Astrocyte (in vitro differentiated cells and primary cell): ENCODE measurements around the gene MARCOL. TPM values are rescaled to one million over a fixed set of nuclear protein-coding genes. Genes with fewer than 3 reads are reported as not detected.
"Not testable (repeated sequence)": the region's sequence is repeated elsewhere in the genome, so short reads cannot be mapped to it uniquely, and the experiment has no call there.

Experiments
- DNase-seq: peaks from one replicate; pipeline ENCODE4 v3.0.0-alpha.2; 2010; ENCODE audit warnings: low read depth
- FAIRE-seq: peaks from 2 replicates; lab custom pipeline; 2011; peaks lifted over from hg19 to GRCh38; lab: Jason Lieb, UNC
- H2AFZ ChIP-seq: 2 replicates; pipeline ENCODE4 v1.6.0; 2012; ENCODE audit warnings: low read depth, low read length, inconsistent platforms
- H3K27ac ChIP-seq: 2 replicates; pipeline ENCODE4 v1.5.1; 2011; ENCODE audit warnings: low read depth, low read length, inconsistent platforms
- H3K27me3 ChIP-seq: 2 replicates; pipeline ENCODE4 v1.6.0; 2011; ENCODE audit warnings: low read length, inconsistent platforms; ENCODE audit not compliant: insufficient read depth
- H3K36me3 ChIP-seq: 2 replicates; pipeline ENCODE4 v1.5.1; 2011; ENCODE audit warnings: low read length, inconsistent platforms; ENCODE audit not compliant: insufficient read depth
- H3K4me1 ChIP-seq: 2 replicates; pipeline ENCODE4 v1.5.1; 2011; ENCODE audit warnings: low read length, inconsistent platforms; ENCODE audit not compliant: insufficient read depth
- H3K4me2 ChIP-seq: 2 replicates; pipeline ENCODE4 v1.6.0; 2012; ENCODE audit warnings: low read length, inconsistent platforms
- H3K4me3 ChIP-seq: 2 replicates; pipeline ENCODE4 v1.5.1; 2011; ENCODE audit warnings: low read depth, mild to moderate bottlenecking, low read length, inconsistent platforms; ENCODE audit not compliant: insufficient read depth
- H3K79me2 ChIP-seq: 2 replicates; pipeline ENCODE4 v1.6.0; 2012; ENCODE audit warnings: mild to moderate bottlenecking, low read length, inconsistent platforms; ENCODE audit not compliant: insufficient read depth
- H3K9ac ChIP-seq: 2 replicates; pipeline ENCODE4 v1.6.0; 2012; ENCODE audit warnings: mild to moderate bottlenecking, low read length, inconsistent platforms
- H3K9me3 ChIP-seq: 2 replicates; pipeline ENCODE4 v1.5.1; 2012; ENCODE audit warnings: low read depth, mild to moderate bottlenecking, low read length, inconsistent platforms; ENCODE audit not compliant: insufficient read depth
- H4K20me1 ChIP-seq: 2 replicates; pipeline ENCODE4 v1.6.0; 2012; ENCODE audit warnings: low read length, inconsistent platforms; ENCODE audit not compliant: insufficient read depth
- H3K27ac Mint-ChIP-seq: one replicate; pipeline ENCODE4 v1.8.0; 2021; ENCODE audit warnings: mild to moderate bottlenecking, mixed read lengths; ENCODE audit not compliant: unreplicated experiment
- H3K27me3 Mint-ChIP-seq: one replicate; pipeline ENCODE4 v1.8.0; 2021; ENCODE audit warnings: low read depth, mixed read lengths; ENCODE audit not compliant: unreplicated experiment
- H3K36me3 Mint-ChIP-seq: one replicate; pipeline ENCODE4 v1.8.0; 2021; ENCODE audit warnings: low read depth, mixed read lengths; ENCODE audit not compliant: unreplicated experiment
- H3K4me1 Mint-ChIP-seq: one replicate; pipeline ENCODE4 v1.8.0; 2021; ENCODE audit warnings: low read depth, mixed read lengths; ENCODE audit not compliant: unreplicated experiment
- H3K4me3 Mint-ChIP-seq: one replicate; pipeline ENCODE4 v1.8.0; 2021; ENCODE audit warnings: mild to moderate bottlenecking, moderate library complexity, mixed read lengths; ENCODE audit not compliant: unreplicated experiment
- H3K9me3 Mint-ChIP-seq: one replicate; pipeline ENCODE4 v1.8.0; 2021; ENCODE audit warnings: mild to moderate bottlenecking, mixed read lengths; ENCODE audit not compliant: unreplicated experiment
- CTCF ChIP-seq: IDR thresholded peaks from 2 replicates; pipeline ENCODE4 v1.5.1; 2011; ENCODE audit warnings: low read depth, mild to moderate bottlenecking, inconsistent platforms, low read length, moderate library complexity; ENCODE audit not compliant: insufficient read depth
- EZH2 ChIP-seq: IDR thresholded peaks from 2 replicates; pipeline ENCODE4 v1.6.1; 2012; ENCODE audit warnings: mild to moderate bottlenecking, low read length, inconsistent platforms; ENCODE audit not compliant: insufficient read depth
- total RNA-seq: library from RNA; stranded (reverse); gene quantifications from 2 replicates; pipeline ENCODE4 v1.2.1, GENCODE V29; 2021

The MARCOL gene
- total RNA-seq, 1 donor from 2014 or later, result not detected

DNA sequence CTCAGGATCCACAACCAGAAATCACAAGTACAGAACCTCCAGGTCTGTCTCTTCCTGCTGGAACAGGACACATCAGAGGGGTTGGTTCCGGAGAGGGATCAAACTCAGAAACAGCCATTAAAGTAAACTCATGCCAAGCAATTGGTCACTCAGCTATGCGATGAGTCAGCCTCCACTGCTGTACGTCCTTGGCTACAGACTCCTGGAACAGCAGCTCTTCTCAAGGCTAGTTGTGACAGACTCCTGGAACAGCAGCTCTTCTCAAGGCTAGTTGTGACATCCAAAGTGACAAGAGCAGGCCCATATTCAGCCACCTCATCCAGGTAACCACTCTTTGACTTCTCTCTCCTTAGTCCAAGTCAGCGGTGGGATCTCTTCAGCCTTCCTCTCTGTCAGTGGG lies 30.2 kb downstream of the MARCOL start, which contains the start of gene SPINK13:
Gene SPINK13, plus strand, starts transcription at position 229 of the 400 bp plus-strand sequence. CDS start 1,279 bp downstream, outside the sequence.
- Histone ChIP-seq H3K4me1 (peaks cover 3% of the 10 kb centered on the region), H3K27ac (no peak within 1 kb of the TSS), H3K9me3 (no peaks in the 10 kb centered on the region), H4K20me1 (no peaks in the 10 kb centered on the region), H3K9ac (no peak within 1 kb of the TSS), H2AFZ (peak within 1 kb of the TSS; percentile 46), H3K36me3 (no peaks in the 10 kb centered on the region), H3K79me2 (no peaks in the 10 kb centered on the region), H3K4me2 (peak within 1 kb of the TSS; percentile 7), H3K4me3 (no peak within 1 kb of the TSS), H3K27me3 (no peaks in the 10 kb centered on the region)
- DNase-seq (peak; percentile 82), FAIRE-seq (no peak)
- TF ChIP-seq EZH2 (no peak), CTCF (no peak)
- H3K4me3 Mint-ChIP-seq, result no peak within 1 kb of the TSS
- peak within 1 kb of the TSS; percentile 78 for H3K27ac Mint-ChIP-seq
- H3K9me3 Mint-ChIP-seq, result peaks cover 4% of the 10 kb centered on the region
- no peaks in the 10 kb centered on the region for H3K27me3 Mint-ChIP-seq
- H3K36me3 Mint-ChIP-seq, result no peaks in the 10 kb centered on the region
- H3K4me1 Mint-ChIP-seq, result peaks cover 14% of the 10 kb centered on the region

GRCh38 chr5:148275129-148275528 lies 36.8 kb downstream of the MARCOL start:
- DNase-seq, H3K4me2 ChIP-seq, H3K27me3 Mint-ChIP-seq, H3K27me3 ChIP-seq, H3K9ac ChIP-seq, H3K79me2 ChIP-seq, H2AFZ ChIP-seq, H3K9me3 ChIP-seq, H3K4me3 Mint-ChIP-seq, FAIRE-seq, H3K4me1 Mint-ChIP-seq, H3K27ac ChIP-seq, H4K20me1 ChIP-seq, H3K9me3 Mint-ChIP-seq, H3K4me1 ChIP-seq, H3K27ac Mint-ChIP-seq, H3K36me3 ChIP-seq, H3K36me3 Mint-ChIP-seq, H3K4me3 ChIP-seq: not testable (repeated sequence)

DNA sequence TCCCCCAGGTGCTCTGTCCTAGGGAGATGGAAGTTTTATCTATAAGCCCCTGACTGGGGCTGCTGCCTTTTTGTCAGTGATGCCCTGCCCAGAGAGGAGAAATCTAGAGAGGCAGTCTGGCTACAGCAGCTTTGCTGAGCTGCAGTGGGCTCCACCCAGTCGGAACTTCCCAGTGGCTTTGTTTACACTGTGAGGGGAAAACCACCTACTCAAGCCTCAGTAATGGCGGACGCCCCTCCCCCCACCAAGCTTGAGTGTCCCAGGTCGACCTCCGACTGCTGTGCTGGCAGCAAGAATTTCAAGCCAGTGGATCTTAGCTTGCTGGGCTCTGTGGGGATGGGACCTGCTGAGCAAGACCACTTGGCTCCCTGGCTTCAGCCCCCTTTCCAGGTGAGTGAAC lies 42.6 kb downstream of the MARCOL start:
- not testable (repeated sequence) for H3K36me3 Mint-ChIP-seq, H3K27me3 ChIP-seq, H3K4me3 Mint-ChIP-seq, FAIRE-seq, H2AFZ ChIP-seq, H3K27ac ChIP-seq, H3K27me3 Mint-ChIP-seq, H3K4me1 ChIP-seq, H3K9me3 ChIP-seq, H3K79me2 ChIP-seq, H3K9me3 Mint-ChIP-seq, H3K4me1 Mint-ChIP-seq, H3K4me3 ChIP-seq, DNase-seq, H3K9ac ChIP-seq, H3K27ac Mint-ChIP-seq, H4K20me1 ChIP-seq, H3K4me2 ChIP-seq, H3K36me3 ChIP-seq

DNA sequence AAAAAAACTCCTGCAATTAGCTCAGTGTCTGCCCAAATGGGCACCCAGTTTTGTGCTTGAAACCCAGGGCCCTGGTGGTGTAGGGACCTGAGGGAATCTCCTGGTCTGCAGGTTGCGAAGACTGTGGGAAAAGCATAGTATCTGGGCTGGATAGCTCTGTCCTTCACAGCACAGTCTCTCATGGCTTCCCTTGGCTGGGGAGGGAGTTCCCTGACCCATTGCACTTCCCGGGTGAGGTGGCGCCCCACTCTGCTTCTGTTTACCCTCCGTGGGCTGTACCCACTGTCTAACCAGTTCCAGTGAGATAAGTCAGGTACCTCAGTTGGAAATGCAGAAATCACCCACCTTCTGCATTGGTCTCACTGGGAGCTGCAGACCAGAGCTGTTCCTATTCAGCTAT lies 43.0 kb downstream of the MARCOL start:
- not testable (repeated sequence) for H3K36me3 ChIP-seq, H3K79me2 ChIP-seq, H3K9ac ChIP-seq, H3K4me1 Mint-ChIP-seq, H3K27me3 Mint-ChIP-seq, H3K4me2 ChIP-seq, DNase-seq, H3K9me3 ChIP-seq, H4K20me1 ChIP-seq, H3K27ac ChIP-seq, H3K4me3 ChIP-seq, H3K36me3 Mint-ChIP-seq, H3K9me3 Mint-ChIP-seq, H3K27me3 ChIP-seq, H3K27ac Mint-ChIP-seq, H3K4me3 Mint-ChIP-seq, H3K4me1 ChIP-seq, H2AFZ ChIP-seq, FAIRE-seq
